DND-41 (cell line): ENCODE data around the gene SNAPC1.

Source experiments
- EZH2 ChIP-seq: IDR thresholded peaks from 3 replicates; pipeline ENCODE4 v1.6.1; 2012; ENCODE audit warnings: borderline replicate concordance, low read depth, mild to moderate bottlenecking, moderate library complexity, low read length, inconsistent platforms; ENCODE audit not compliant: severe bottlenecking
- TF ChIP-seq, protein P1 (sequence below): IDR thresholded peaks from 2 replicates; pipeline ENCODE4 v1.5.1; 2012; ENCODE audit warnings: borderline replicate concordance, low read length, moderate library complexity, mild to moderate bottlenecking; ENCODE audit not compliant: poor library complexity, severe bottlenecking; ENCODE audit errors: extremely low read depth

DNA sequence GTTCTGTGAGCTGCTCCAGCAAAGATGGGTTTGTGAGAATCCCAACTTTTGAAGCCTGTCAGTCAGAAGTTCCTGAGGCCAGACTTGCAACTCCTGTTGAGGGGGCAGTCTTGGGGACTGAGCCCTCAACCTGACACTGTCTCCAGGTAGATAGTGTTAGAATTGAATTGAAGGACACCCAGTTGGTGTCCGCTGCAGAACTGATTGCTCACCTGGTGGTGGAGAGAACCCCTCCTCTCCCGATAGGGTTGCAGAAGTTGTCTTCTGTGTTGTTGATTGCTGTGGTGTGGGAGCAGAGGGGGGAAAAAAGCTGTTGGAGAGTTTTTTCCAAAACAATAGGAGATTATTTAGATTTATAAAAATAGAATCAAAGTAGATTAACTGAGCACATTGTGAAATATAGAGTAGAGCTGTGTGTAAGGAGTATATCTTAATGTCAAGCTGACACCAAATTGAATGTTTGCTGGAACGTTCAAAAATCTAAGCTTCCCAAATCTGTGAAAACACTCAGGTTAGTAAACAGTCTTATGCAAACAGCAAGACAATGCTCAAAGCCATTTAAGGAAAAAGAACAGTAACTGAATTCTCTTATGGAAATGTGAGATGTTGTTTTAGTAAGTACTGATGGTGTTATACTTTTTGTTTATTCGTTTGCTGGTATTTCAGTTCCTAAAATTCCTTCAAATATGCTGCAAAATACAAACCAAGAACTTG is 48.3 kb upstream of the SNAPC1 start:
- TF ChIP-seq, protein P1, sequence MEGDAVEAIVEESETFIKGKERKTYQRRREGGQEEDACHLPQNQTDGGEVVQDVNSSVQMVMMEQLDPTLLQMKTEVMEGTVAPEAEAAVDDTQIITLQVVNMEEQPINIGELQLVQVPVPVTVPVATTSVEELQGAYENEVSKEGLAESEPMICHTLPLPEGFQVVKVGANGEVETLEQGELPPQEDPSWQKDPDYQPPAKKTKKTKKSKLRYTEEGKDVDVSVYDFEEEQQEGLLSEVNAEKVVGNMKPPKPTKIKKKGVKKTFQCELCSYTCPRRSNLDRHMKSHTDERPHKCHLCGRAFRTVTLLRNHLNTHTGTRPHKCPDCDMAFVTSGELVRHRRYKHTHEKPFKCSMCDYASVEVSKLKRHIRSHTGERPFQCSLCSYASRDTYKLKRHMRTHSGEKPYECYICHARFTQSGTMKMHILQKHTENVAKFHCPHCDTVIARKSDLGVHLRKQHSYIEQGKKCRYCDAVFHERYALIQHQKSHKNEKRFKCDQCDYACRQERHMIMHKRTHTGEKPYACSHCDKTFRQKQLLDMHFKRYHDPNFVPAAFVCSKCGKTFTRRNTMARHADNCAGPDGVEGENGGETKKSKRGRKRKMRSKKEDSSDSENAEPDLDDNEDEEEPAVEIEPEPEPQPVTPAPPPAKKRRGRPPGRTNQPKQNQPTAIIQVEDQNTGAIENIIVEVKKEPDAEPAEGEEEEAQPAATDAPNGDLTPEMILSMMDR: no peak
- TF ChIP-seq EZH2: no peak
